GM12891 (cell line): ENCODE results near the gene DUSP18.

Experiments used
- PAX5 ChIP-seq: IDR thresholded peaks from 2 replicates; pipeline ENCODE4 v1.6.1; 2011; ENCODE audit warnings: low read length, moderate library complexity, mild to moderate bottlenecking; ENCODE audit not compliant: insufficient read depth, severe bottlenecking
- POLR2A ChIP-seq: IDR thresholded peaks from 2 replicates; pipeline ENCODE4 v1.6.1; 2011; ENCODE audit warnings: low read depth, low read length, control low read depth
- POLR2AphosphoS5 ChIP-seq: IDR thresholded peaks from 2 replicates; pipeline ENCODE4 v1.6.1; 2011; ENCODE audit warnings: low read depth, low read length, control low read depth
- POU2F2 ChIP-seq: IDR thresholded peaks from 2 replicates; pipeline ENCODE4 v1.6.1; 2011; ENCODE audit warnings: low read depth, mild to moderate bottlenecking, control low read depth, low read length, moderate library complexity
- TAF1 ChIP-seq: IDR thresholded peaks from 2 replicates; pipeline ENCODE4 v1.6.1; 2011; ENCODE audit warnings: low read depth, low read length, control low read depth

GRCh38 chr22:30650508-30651116, 17.1 kb downstream of the DUSP18 start:
- TF ChIP-seq POLR2A (no peak), POLR2AphosphoS5 (no peak), POU2F2 (no peak), TAF1 (no peak), PAX5 (no peak)
